GM23338 (cell line): ENCODE measurements around the gene OR5AK2. TPM values are rescaled to one million over a fixed set of nuclear protein-coding genes. Genes with fewer than 3 reads are reported as not detected.

Experiments used
- ATAC-seq: fragments of 200-7000 bp; cut with Tn5 transposase; 3 replicates; pipeline ENCODE4 v1.9.1; 2020
- DNase-seq: peaks from one replicate; pipeline ENCODE4 v3.0.0-alpha.2; 2015; ENCODE audit warnings: low spot score
- H2AFZ ChIP-seq: fragments of 200-600 bp; sonication (generic); 2 replicates; pipeline ENCODE4 v1.8.0; 2016; ENCODE audit warnings: antibody characterized with exemption, mild to moderate bottlenecking, moderate library complexity
- H3F3A ChIP-seq: fragments of 200-600 bp; sonication (generic); replicated peaks from 2 replicates; pipeline ENCODE4 v1.8.0; 2017; ENCODE audit warnings: antibody characterized with exemption, mixed run types, low read depth
- H3K27ac ChIP-seq: fragments of 200-600 bp; sonication (generic); 2 replicates; pipeline ENCODE4 v1.6.1; 2016; ENCODE audit warnings: low read depth
- H3K27me3 ChIP-seq: fragments of 200-600 bp; sonication (generic); 2 replicates; pipeline ENCODE4 v1.8.0; 2016; ENCODE audit warnings: mild to moderate bottlenecking, mixed run types, moderate library complexity; ENCODE audit not compliant: insufficient read depth
- H3K36me3 ChIP-seq: fragments of 200-600 bp; sonication (generic); 2 replicates; pipeline ENCODE4 v1.8.0; 2016; ENCODE audit warnings: mild to moderate bottlenecking; ENCODE audit not compliant: insufficient read depth
- H3K4me1 ChIP-seq: fragments of 200-600 bp; sonication (generic); 2 replicates; pipeline ENCODE4 v1.8.0; 2016; ENCODE audit warnings: mild to moderate bottlenecking, moderate library complexity; ENCODE audit not compliant: insufficient read depth
- H3K4me2 ChIP-seq: fragments of 200-600 bp; sonication (generic); 2 replicates; pipeline ENCODE4 v1.7.1; 2017; ENCODE audit warnings: mixed run types
- H3K4me3 ChIP-seq: fragments of 200-600 bp; sonication (generic); 2 replicates; pipeline ENCODE4 v1.6.1; 2016; ENCODE audit warnings: mixed run types
- H3K79me2 ChIP-seq: fragments of 200-600 bp; sonication (generic); replicated peaks from 2 replicates; pipeline ENCODE4 v1.8.0; 2017; ENCODE audit warnings: mild to moderate bottlenecking; ENCODE audit not compliant: insufficient read depth
- H3K9me2 ChIP-seq: fragments of 200-600 bp; sonication (generic); 2 replicates; pipeline ENCODE4 v1.8.0; 2017; ENCODE audit not compliant: insufficient read depth
- H4K20me1 ChIP-seq: fragments of 200-600 bp; sonication (generic); replicated peaks from 2 replicates; pipeline ENCODE4 v1.8.0; 2017; ENCODE audit warnings: mild to moderate bottlenecking; ENCODE audit not compliant: insufficient read depth
- H3K27ac Mint-ChIP-seq: 2 replicates; pipeline ENCODE4 v1.8.0; 2020; ENCODE audit warnings: inconsistent platforms, mild to moderate bottlenecking, moderate library complexity, mixed read lengths
- H3K27me3 Mint-ChIP-seq: 3 replicates; pipeline ENCODE4 v1.8.0; 2022; ENCODE audit warnings: low read depth, mild to moderate bottlenecking, moderate library complexity, mixed read lengths, inconsistent platforms; ENCODE audit not compliant: insufficient read depth, poor library complexity
- H3K36me3 Mint-ChIP-seq: 3 replicates; pipeline ENCODE4 v1.8.0; 2021; ENCODE audit warnings: low read depth, mild to moderate bottlenecking, inconsistent platforms, moderate library complexity, mixed read lengths
- H3K4me1 Mint-ChIP-seq: 3 replicates; pipeline ENCODE4 v1.8.0; 2020; ENCODE audit warnings: mild to moderate bottlenecking, inconsistent platforms, mixed read lengths
- H3K4me3 Mint-ChIP-seq: 3 replicates; pipeline ENCODE4 v1.8.0; 2021; ENCODE audit warnings: moderate library complexity, mild to moderate bottlenecking, inconsistent platforms, mixed read lengths
- H3K9me3 Mint-ChIP-seq: 3 replicates; pipeline ENCODE4 v1.8.0; 2020; ENCODE audit warnings: moderate library complexity, mild to moderate bottlenecking, inconsistent platforms, mixed read lengths
- EZH2 ChIP-seq: fragments of 200-600 bp; sonication (generic); IDR thresholded peaks from one replicate; pipeline ENCODE4 v1.8.0; 2017; ENCODE audit warnings: antibody characterized with exemption, mild to moderate bottlenecking, low read depth; ENCODE audit not compliant: unreplicated experiment
- EZH2phosphoT487 ChIP-seq: fragments of 200-600 bp; sonication (generic); IDR thresholded peaks from one replicate; pipeline ENCODE4 v1.8.1; 2018; ENCODE audit warnings: antibody characterized with exemption; ENCODE audit not compliant: unreplicated experiment
- NANOG ChIP-seq: IDR thresholded peaks from 2 replicates; pipeline ENCODE4 v1.6.1; 2016; ENCODE audit warnings: antibody characterized with exemption, borderline replicate concordance
- POLR2AphosphoS5 ChIP-seq: IDR thresholded peaks from 2 replicates; pipeline ENCODE4 v1.6.1; 2016; ENCODE audit warnings: antibody characterized with exemption, low read depth
- ZNF114 ChIP-seq: fragments of 250-450 bp; sonication (Bioruptor Pico); IDR thresholded peaks from 2 replicates; pipeline ENCODE4 v1.5.0; 2020; ENCODE audit warnings: mild to moderate bottlenecking, moderate library complexity
- ZNF331 ChIP-seq: fragments of 250-450 bp; sonication (Bioruptor Pico); IDR thresholded peaks from 2 replicates; pipeline ENCODE4 v1.5.0; 2020; ENCODE audit warnings: low read depth, mild to moderate bottlenecking, moderate library complexity
- ZNF462 ChIP-seq: fragments of 250-450 bp; sonication (Bioruptor Pico); IDR thresholded peaks from 2 replicates; pipeline ENCODE4 v1.5.0; 2020; ENCODE audit warnings: mild to moderate bottlenecking, moderate library complexity
- polyA plus RNA-seq: library from polyadenylated mRNA; unstranded; fragments of >200 nt; fragmentation: Nextera tagmentation; extraction: Ambion mirVana; gene quantifications from 2 replicates; pipeline ENCODE4 v1.2.1, GENCODE V29; 2016
- total RNA-seq: library from RNA; depleted of rRNA; stranded (reverse); fragments of >200 nt; shearing (Covaris generic); gene quantifications from 2 replicates; pipeline ENCODE4 v1.2.3, GENCODE V29; 2014
- TF ChIP-seq, protein P1 (sequence below), 2 experiments: fragments of 200-600 bp in 1 of 2; sonication (generic) in 1 of 2; conservative IDR thresholded peaks; 2 replicates each; pipeline versions ENCODE4 v1.5.1 to v1.6.1; 2016 to 2017; ENCODE audit warnings: antibody characterized with exemption in 2 of 2, low read depth in 2 of 2, mild to moderate bottlenecking in 2 of 2, moderate library complexity in 1 of 2
- TF ChIP-seq, protein P2 (sequence below): IDR thresholded peaks from one replicate; pipeline ENCODE4 v1.6.1; 2018; ENCODE audit warnings: antibody characterized with exemption; ENCODE audit not compliant: unreplicated experiment

OR5AK2 gene
- total and polyA plus RNA-seq, 2 experiments from 2014 or later = not detected

GRCh38 chr11:56948991-56949515, 39.7 kb upstream of the OR5AK2 start (continued):
- no peak for TF ChIP-seq ZNF462 (CRISPR knock-in tag)
- TF ChIP-seq, protein P1, sequence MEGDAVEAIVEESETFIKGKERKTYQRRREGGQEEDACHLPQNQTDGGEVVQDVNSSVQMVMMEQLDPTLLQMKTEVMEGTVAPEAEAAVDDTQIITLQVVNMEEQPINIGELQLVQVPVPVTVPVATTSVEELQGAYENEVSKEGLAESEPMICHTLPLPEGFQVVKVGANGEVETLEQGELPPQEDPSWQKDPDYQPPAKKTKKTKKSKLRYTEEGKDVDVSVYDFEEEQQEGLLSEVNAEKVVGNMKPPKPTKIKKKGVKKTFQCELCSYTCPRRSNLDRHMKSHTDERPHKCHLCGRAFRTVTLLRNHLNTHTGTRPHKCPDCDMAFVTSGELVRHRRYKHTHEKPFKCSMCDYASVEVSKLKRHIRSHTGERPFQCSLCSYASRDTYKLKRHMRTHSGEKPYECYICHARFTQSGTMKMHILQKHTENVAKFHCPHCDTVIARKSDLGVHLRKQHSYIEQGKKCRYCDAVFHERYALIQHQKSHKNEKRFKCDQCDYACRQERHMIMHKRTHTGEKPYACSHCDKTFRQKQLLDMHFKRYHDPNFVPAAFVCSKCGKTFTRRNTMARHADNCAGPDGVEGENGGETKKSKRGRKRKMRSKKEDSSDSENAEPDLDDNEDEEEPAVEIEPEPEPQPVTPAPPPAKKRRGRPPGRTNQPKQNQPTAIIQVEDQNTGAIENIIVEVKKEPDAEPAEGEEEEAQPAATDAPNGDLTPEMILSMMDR (conservative IDR thresholded peaks at IDR 0.05; ENCODE audit: low read depth in 2 of 2) = no peak
- TF ChIP-seq ZNF331 (CRISPR knock-in tag) = no peak
- TF ChIP-seq NANOG = no peak
- TF ChIP-seq EZH2 = no peak
- no peak for TF ChIP-seq EZH2phosphoT487

GRCh38 chr11:56950510-56950909, 38.2 kb upstream of the OR5AK2 start:
- H3K27me3 Mint-ChIP-seq = no peaks in the 10 kb centered on the region
- H3K9me3 Mint-ChIP-seq = peaks cover 70% of the 10 kb centered on the region
- no peak overlapping the region for H3K27ac ChIP-seq
- H3K36me3 Mint-ChIP-seq = peaks cover 27% of the 10 kb centered on the region
- no peak overlapping the region for H3K4me3 Mint-ChIP-seq
- no peaks in the 10 kb centered on the region for H3K27me3 ChIP-seq
- no peak overlapping the region for H3K4me2 ChIP-seq
- TF ChIP-seq EZH2 (no peak), ZNF114 (no peak), ZNF331 (CRISPR knock-in tag) (no peak), POLR2AphosphoS5 (no peak)
- TF ChIP-seq, protein P2, sequence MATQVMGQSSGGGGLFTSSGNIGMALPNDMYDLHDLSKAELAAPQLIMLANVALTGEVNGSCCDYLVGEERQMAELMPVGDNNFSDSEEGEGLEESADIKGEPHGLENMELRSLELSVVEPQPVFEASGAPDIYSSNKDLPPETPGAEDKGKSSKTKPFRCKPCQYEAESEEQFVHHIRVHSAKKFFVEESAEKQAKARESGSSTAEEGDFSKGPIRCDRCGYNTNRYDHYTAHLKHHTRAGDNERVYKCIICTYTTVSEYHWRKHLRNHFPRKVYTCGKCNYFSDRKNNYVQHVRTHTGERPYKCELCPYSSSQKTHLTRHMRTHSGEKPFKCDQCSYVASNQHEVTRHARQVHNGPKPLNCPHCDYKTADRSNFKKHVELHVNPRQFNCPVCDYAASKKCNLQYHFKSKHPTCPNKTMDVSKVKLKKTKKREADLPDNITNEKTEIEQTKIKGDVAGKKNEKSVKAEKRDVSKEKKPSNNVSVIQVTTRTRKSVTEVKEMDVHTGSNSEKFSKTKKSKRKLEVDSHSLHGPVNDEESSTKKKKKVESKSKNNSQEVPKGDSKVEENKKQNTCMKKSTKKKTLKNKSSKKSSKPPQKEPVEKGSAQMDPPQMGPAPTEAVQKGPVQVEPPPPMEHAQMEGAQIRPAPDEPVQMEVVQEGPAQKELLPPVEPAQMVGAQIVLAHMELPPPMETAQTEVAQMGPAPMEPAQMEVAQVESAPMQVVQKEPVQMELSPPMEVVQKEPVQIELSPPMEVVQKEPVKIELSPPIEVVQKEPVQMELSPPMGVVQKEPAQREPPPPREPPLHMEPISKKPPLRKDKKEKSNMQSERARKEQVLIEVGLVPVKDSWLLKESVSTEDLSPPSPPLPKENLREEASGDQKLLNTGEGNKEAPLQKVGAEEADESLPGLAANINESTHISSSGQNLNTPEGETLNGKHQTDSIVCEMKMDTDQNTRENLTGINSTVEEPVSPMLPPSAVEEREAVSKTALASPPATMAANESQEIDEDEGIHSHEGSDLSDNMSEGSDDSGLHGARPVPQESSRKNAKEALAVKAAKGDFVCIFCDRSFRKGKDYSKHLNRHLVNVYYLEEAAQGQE = no peak
- TF ChIP-seq, protein P1 (conservative IDR thresholded peaks at IDR 0.05; ENCODE audit: low read depth in 2 of 2) = peak in 1 of 2 experiments; percentile 21; a peak in 2 of 4 replicates
- H3F3A ChIP-seq = no peaks in the 10 kb centered on the region
- H2AFZ ChIP-seq = no peak overlapping the region
- H3K4me1 ChIP-seq = no peaks in the 10 kb centered on the region
- H3K4me1 Mint-ChIP-seq = no peaks in the 10 kb centered on the region
- no peaks in the 10 kb centered on the region for H3K36me3 ChIP-seq
- H3K9me2 ChIP-seq = no peaks in the 10 kb centered on the region
- H3K79me2 ChIP-seq = no peaks in the 10 kb centered on the region
- no peak for ATAC-seq
- H4K20me1 ChIP-seq = no peaks in the 10 kb centered on the region
- no peak overlapping the region for H3K4me3 ChIP-seq
- no peak overlapping the region for H3K27ac Mint-ChIP-seq
- DNase-seq = peak; percentile 5
